GM19043 (cell line): ENCODE measurements around the gene DLGAP4.
"Not testable (repeated sequence)": the region's sequence is repeated elsewhere in the genome, so short reads cannot be mapped to it uniquely, and the experiment has no call there.

Experiments used
- ATAC-seq: cut with Tn5 transposase; IDR thresholded peaks from one replicate; pipeline ENCODE4 v1.9.1; 2021; ENCODE audit warnings: low read depth; ENCODE audit not compliant: unreplicated experiment

Gene DLGAP4

GRCh38 chr20:36547186-36548005 lies 241.3 kb downstream of the DLGAP4 start:
- ATAC-seq = no peak

DNA sequence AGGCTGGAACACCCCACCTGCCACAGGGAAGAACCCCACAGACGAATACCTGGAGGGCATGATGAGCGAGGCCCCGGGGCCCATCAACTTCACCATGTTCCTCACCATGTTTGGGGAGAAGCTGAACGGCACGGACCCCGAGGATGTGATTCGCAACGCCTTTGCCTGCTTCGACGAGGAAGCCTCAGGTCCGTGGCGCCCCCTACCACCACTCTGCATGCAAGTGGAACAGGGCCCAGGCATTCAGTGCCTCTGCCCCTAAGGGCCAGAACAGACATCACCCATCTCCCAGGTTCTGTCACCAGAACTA lies 241.8 kb downstream of the DLGAP4 start:
- no peak for ATAC-seq

- no peak for ATAC-seq
These were observed 242.8 kb downstream of the DLGAP4 start for GRCh38 chr20:36548704-36549627.

- ATAC-seq = no peak
These were observed 243.4 kb downstream of the DLGAP4 start for GRCh38 chr20:36549628-36549941.

DNA sequence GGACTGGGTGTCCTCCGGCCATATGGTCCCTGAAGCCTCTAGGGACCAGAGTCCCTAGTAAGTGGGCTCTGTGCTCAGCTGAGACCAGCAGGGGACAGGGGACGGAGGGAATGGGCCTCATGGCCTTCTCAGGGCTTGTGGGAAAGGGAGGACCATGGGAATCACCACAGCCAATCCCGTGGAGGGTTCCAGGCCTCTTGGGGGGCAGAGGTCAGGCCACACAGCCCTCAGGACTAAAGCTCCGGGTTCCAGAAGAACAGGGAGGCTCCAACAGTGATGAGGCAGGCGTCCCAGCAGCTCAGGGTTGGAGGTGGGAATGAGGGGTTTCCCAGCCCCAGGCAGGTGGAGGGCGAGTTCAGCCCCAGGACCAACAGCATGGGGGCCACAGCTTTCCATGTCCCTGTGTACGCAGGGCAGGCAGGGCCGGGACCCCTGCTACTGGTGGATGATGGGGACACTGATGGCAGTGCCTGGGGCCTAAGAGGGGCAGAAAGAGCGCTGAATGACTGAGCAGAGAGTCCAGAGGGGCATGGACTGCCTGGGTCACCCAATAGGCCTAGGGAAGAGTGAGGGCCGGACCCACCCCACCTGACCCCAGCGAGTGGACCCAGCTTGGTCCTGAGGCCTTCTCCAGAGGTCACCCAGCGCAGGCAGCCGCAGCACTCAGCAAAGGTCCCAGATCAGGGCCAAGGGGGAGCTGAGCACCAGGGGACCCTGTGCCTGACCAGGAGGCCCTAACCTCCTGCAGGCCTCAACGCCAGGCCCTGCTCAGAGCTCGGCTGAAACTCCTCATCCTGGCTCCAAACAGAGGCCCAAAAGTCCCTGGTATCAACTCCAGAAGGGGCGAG lies 244.0 kb downstream of the DLGAP4 start:
- ATAC-seq = no peak

GRCh38 chr20:36550790-36551299 lies 244.7 kb downstream of the DLGAP4 start:
- ATAC-seq = no peak

- no peak for ATAC-seq
These were observed 249.1 kb downstream of the DLGAP4 start for GRCh38 chr20:36555248-36555647.

DNA sequence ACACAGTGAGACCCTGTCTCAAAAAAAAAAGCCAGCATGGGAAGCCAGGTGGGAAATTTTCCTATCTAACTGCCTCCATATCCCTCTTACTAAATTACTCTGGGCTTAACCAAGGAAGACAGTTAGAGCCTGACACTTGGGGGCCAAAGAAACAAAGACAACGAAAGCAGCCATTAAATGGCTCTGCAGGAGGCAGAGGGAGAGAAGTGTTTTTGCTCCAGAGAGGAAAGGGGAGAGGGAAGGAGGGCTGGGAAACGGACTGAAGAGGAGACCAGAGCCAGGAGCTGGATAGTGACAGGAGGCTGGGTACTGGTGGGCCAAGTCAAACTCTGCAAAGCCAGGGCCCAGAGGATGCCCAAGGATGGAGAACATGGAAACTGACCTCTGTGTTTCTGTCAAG lies 256.6 kb downstream of the DLGAP4 start:
- ATAC-seq = no peak

GRCh38 chr20:36563374-36563773 lies 257.2 kb downstream of the DLGAP4 start:
- ATAC-seq = no peak

GRCh38 chr20:36564078-36564725 lies 258.1 kb downstream of the DLGAP4 start:
- not testable (repeated sequence) for ATAC-seq

GRCh38 chr20:36564726-36565121 lies 258.6 kb downstream of the DLGAP4 start:
- ATAC-seq = not testable (repeated sequence)

DNA sequence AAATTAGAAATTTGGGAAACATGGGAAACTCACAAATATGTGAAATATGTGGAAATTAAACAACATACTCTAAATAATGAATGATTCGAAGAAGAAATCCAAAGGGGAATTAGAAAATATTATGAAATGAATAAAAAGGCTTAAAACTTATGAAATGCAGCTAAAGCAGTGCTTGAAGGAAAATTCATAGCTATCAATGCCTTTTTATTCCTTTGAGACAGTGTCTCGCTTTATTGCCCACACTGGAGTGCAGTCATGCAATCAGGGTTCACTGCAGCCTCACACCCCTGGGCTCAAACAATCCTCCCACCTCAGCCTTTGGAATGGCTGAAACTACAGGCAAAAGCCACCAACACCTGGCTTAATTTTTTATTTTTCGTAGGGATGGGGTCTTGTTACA lies 259.4 kb downstream of the DLGAP4 start:
- ATAC-seq = no peak

- ATAC-seq = no peak
These were observed 263.8 kb downstream of the DLGAP4 start for GRCh38 chr20:36569847-36570429.

DNA sequence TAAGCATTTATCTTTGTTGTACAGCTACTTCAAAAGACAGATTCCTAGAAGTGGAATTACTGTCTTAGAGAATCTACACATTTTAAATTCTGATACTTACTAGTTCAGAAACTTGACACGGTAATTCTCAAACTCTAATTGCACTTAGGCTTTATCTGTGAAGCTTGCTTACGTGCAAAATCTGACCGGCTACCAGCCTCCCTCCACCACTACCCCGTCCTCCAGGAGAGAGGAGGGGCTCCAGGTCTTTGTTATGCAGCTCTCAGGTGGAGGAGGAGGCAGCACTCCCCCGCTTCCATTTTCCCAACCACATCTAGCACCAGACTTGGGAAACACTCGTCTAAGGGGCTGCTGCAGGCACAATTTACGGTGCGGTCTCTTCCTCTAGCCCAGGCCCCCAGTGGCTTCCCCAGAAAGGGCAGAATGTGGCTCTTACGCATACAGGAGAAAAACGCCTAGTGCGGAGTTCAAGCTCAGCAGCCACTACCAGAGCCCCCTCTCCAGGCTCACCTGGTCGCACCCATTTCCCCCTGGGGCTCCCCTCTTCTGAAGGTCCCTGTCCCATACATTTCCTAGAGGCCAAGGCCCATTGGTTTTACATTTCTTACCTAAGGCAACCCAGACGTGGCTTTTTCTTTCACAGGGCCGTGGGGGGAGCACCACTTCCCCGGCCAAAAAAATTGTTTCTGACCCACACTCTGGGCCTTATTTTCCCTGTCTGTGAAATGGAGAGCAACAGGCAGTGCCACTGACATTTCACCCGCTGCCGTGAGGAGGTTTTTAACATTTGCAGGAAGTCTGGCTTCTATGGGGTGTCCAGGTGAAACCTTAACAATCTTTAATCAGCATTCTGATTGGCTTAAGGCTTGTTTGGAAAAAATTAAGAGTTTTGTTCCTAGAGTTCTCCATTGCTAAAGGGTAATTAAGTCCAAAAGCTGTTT lies 265.7 kb downstream of the DLGAP4 start:
- no peak for ATAC-seq

DNA sequence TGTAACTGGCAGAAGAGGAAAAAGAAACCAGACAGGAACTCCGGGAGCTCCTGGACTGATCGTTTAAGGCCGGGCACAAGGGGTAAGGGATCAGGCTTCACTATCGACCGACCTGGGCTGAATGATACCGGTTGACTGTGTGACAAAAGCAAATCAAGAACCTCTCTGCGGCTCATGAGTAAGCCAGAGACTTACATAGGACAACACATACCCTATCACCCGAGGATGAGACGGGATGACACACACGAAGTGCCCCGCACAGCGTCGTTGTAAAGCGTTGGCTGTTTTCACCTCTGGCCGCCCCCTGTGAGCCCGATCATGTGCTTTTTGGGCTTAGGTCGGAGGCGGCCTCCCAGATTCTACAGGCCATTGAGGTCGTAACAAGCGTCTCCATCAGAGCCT lies 266.6 kb downstream of the DLGAP4 start:
- ATAC-seq = no peak

- ATAC-seq = peak; percentile 63
These were observed 267.1 kb downstream of the DLGAP4 start, which contains the start of gene TGIF2 for GRCh38 chr20:36573103-36573797. TSS of gene TGIF2 (plus strand) at chr20:36573597. CDS start at chr20:36578775, 5,178 bp downstream.

DNA sequence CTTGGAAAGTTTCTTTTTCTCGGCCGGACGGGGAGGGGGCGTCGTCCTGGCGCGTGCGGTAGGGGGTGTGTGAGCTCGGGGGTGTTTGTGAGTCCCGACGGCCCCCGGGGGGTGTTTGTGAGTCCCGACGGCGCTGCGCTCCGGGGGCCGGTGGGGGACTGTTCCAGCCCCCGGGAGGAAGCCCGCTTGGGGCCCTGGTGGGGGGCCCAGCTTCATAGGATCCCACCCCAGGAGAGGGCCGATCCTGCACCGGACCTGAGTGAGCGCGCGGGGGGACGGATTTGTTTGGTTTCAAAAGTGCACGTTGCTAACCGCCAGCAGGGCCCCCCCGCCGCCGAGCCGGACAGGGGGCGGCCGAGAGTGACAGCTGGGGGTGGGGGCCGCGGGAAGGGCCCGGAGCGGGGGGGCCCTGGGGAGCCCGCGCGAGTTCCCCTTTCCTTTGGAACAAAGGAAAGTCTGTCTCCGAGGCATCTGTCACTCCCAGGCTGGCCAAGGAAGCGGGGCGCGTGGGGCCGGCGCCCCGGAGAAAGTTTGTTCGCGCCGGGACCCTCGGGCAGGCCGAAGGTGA lies 267.7 kb downstream of the DLGAP4 start:
- no peak for ATAC-seq
